HUES6 (cell line): ENCODE data around the gene PLSCR4.

Experiments
- H3K27ac ChIP-seq: 2 replicates; pipeline ENCODE4 v1.7.0; 2013; ENCODE audit warnings: low read depth, mild to moderate bottlenecking, low read length, inconsistent platforms
- H3K27me3 ChIP-seq: 2 replicates; pipeline ENCODE4 v1.6.1; 2013; ENCODE audit warnings: low read length; ENCODE audit not compliant: control insufficient read depth, insufficient read depth
- H3K36me3 ChIP-seq: 2 replicates; pipeline ENCODE4 v1.6.1; 2013; ENCODE audit warnings: low read length; ENCODE audit not compliant: control insufficient read depth, insufficient read depth
- H3K4me1 ChIP-seq: 2 replicates; pipeline ENCODE4 v1.6.1; 2013; ENCODE audit warnings: low read length; ENCODE audit not compliant: control insufficient read depth, insufficient read depth
- H3K4me3 ChIP-seq: 2 replicates; pipeline ENCODE4 v1.5.1; 2013; ENCODE audit warnings: low read depth, low read length
- H3K9ac ChIP-seq: one replicate; pipeline ENCODE4 v1.6.1; 2013; ENCODE audit warnings: mild to moderate bottlenecking, low read length
- H3K9me3 ChIP-seq: 2 replicates; pipeline ENCODE4 v1.6.1; 2013; ENCODE audit warnings: low read depth, low read length; ENCODE audit not compliant: control insufficient read depth, insufficient read depth

PLSCR4 gene

GRCh38 chr3:146218880-146219866 lies 31.7 kb downstream of the PLSCR4 start:
- Histone ChIP-seq H3K27ac (no peak overlapping the region), H3K9me3 (no peaks in the 10 kb centered on the region), H3K9ac (no peak overlapping the region), H3K27me3 (no peaks in the 10 kb centered on the region), H3K4me1 (peaks cover 5% of the 10 kb centered on the region), H3K36me3 (no peaks in the 10 kb centered on the region), H3K4me3 (no peak overlapping the region)

GRCh38 chr3:146217324-146217723 lies 33.6 kb downstream of the PLSCR4 start:
- no peaks in the 10 kb centered on the region for H3K9me3 ChIP-seq
- no peak overlapping the region for H3K9ac ChIP-seq
- H3K27me3 ChIP-seq = no peaks in the 10 kb centered on the region
- no peak overlapping the region for H3K4me3 ChIP-seq
- peaks cover under 1% of the 10 kb centered on the region; the same call in 1 of the 2 replicates for H3K4me1 ChIP-seq
- no peaks in the 10 kb centered on the region for H3K36me3 ChIP-seq
- H3K27ac ChIP-seq = no peak overlapping the region

GRCh38 chr3:146214493-146214892 lies 36.4 kb downstream of the PLSCR4 start:
- no peak overlapping the region for H3K4me3 ChIP-seq
- no peaks in the 10 kb centered on the region for H3K9me3 ChIP-seq
- H3K9ac ChIP-seq = no peak overlapping the region
- H3K4me1 ChIP-seq = no peaks in the 10 kb centered on the region
- H3K27me3 ChIP-seq = no peaks in the 10 kb centered on the region
- no peak overlapping the region for H3K27ac ChIP-seq
- no peaks in the 10 kb centered on the region for H3K36me3 ChIP-seq

GRCh38 chr3:146209371-146209770 lies 41.5 kb downstream of the PLSCR4 start:
- Histone ChIP-seq H3K9ac (no peak overlapping the region), H3K27me3 (no peaks in the 10 kb centered on the region), H3K4me1 (no peaks in the 10 kb centered on the region), H3K4me3 (no peak overlapping the region), H3K9me3 (no peaks in the 10 kb centered on the region), H3K36me3 (no peaks in the 10 kb centered on the region; the same call in 1 of the 2 replicates), H3K27ac (no peak overlapping the region)

GRCh38 chr3:146203776-146204175 lies 47.1 kb downstream of the PLSCR4 start:
- H3K4me3 ChIP-seq = no peak overlapping the region

GRCh38 chr3:146200461-146201220 lies 50.3 kb downstream of the PLSCR4 start:
- Histone ChIP-seq H3K27me3 (no peaks in the 10 kb centered on the region), H3K27ac (no peak overlapping the region), H3K36me3 (no peaks in the 10 kb centered on the region; the same call in 1 of the 2 replicates), H3K9ac (no peak overlapping the region), H3K4me3 (no peak overlapping the region), H3K9me3 (no peaks in the 10 kb centered on the region), H3K4me1 (no peaks in the 10 kb centered on the region)

More at GRCh38 chr3:146203776-146204175, 47.1 kb downstream of the PLSCR4 start:
- Histone ChIP-seq H3K9me3 (no peaks in the 10 kb centered on the region), H3K9ac (no peak overlapping the region), H3K36me3 (no peaks in the 10 kb centered on the region; the same call in 1 of the 2 replicates), H3K4me1 (no peaks in the 10 kb centered on the region), H3K27me3 (no peaks in the 10 kb centered on the region), H3K27ac (no peak overlapping the region)

- Histone ChIP-seq H3K9me3 (no peaks in the 10 kb centered on the region), H3K27ac (no peak overlapping the region), H3K4me3 (no peak overlapping the region), H3K9ac (no peak overlapping the region), H3K27me3 (no peaks in the 10 kb centered on the region), H3K36me3 (no peaks in the 10 kb centered on the region), H3K4me1 (no peaks in the 10 kb centered on the region)
These were observed 51.1 kb downstream of the PLSCR4 start for GRCh38 chr3:146199762-146200161.

- Histone ChIP-seq H3K9me3 (no peaks in the 10 kb centered on the region), H3K36me3 (no peaks in the 10 kb centered on the region), H3K27me3 (no peaks in the 10 kb centered on the region), H3K9ac (no peak overlapping the region), H3K27ac (no peak overlapping the region), H3K4me1 (no peaks in the 10 kb centered on the region), H3K4me3 (no peak overlapping the region)
These were observed 54.1 kb downstream of the PLSCR4 start for GRCh38 chr3:146196789-146197188.

GRCh38 chr3:146195605-146196004 lies 55.3 kb downstream of the PLSCR4 start:
- H3K9ac ChIP-seq = no peak overlapping the region
- H3K27ac ChIP-seq = no peak overlapping the region
- H3K36me3 ChIP-seq = no peaks in the 10 kb centered on the region
- H3K4me1 ChIP-seq = no peaks in the 10 kb centered on the region
- H3K4me3 ChIP-seq = no peak overlapping the region
- H3K9me3 ChIP-seq = no peaks in the 10 kb centered on the region
- no peaks in the 10 kb centered on the region for H3K27me3 ChIP-seq

GRCh38 chr3:146195030-146195429 lies 55.9 kb downstream of the PLSCR4 start:
- Histone ChIP-seq H3K27me3 (no peaks in the 10 kb centered on the region), H3K4me1 (no peaks in the 10 kb centered on the region), H3K27ac (no peak overlapping the region), H3K4me3 (no peak overlapping the region), H3K36me3 (no peaks in the 10 kb centered on the region), H3K9me3 (no peaks in the 10 kb centered on the region), H3K9ac (no peak overlapping the region)

- H3K4me1 ChIP-seq = no peaks in the 10 kb centered on the region
- no peaks in the 10 kb centered on the region for H3K27me3 ChIP-seq
- no peak overlapping the region for H3K9ac ChIP-seq
- H3K9me3 ChIP-seq = no peaks in the 10 kb centered on the region
- no peak overlapping the region for H3K4me3 ChIP-seq
- no peak overlapping the region for H3K27ac ChIP-seq
- H3K36me3 ChIP-seq = no peaks in the 10 kb centered on the region
These were observed 59.9 kb downstream of the PLSCR4 start for GRCh38 chr3:146191051-146191450.
